B cell (primary cell): Measurements from ENCODE around the gene CBX2. TPM values are rescaled to one million over a fixed set of nuclear protein-coding genes. Genes with fewer than 3 reads are reported as not detected.

ENCODE experiments used
- ATAC-seq: fragments of 200-7000 bp; cut with Tn5 transposase; one replicate; pipeline ENCODE4 v1.10.0; 2021; ENCODE audit warnings: low read depth, mild to moderate bottlenecking, moderate number of reproducible peaks, moderate library complexity
- CTCF ChIA-PET: fragments of 350-600 bp; sonication (Branson Sonifier 250); formaldehyde crosslinking; loops from one replicate; lab custom pipeline; 2021; ENCODE audit warnings: antibody characterized with exemption, inconsistent platforms; lab: Charles Lee
- POLR2A ChIA-PET: fragments of 350-600 bp; sonication (Branson Sonifier 250); formaldehyde crosslinking; loops from one replicate; lab custom pipeline; 2021; ENCODE audit warnings: antibody characterized with exemption; lab: Charles Lee
- DNase-seq: peaks from one replicate; pipeline ENCODE4 v3.0.0; 2013
- H2AFZ ChIP-seq: 2 replicates; pipeline ENCODE4 v1.6.1; 2012; ENCODE audit warnings: mild to moderate bottlenecking, low read depth, low read length; ENCODE audit not compliant: insufficient read depth, poor library complexity, severe bottlenecking
- H3K27ac ChIP-seq, 2 donors: 1 replicate in 1 of 2; 2 replicates in 1 of 2; pipeline ENCODE4 v1.5.1; 2012 to 2013; ENCODE audit warnings: low read length in 2 of 2, mild to moderate bottlenecking in 2 of 2, moderate library complexity in 1 of 2
- H3K27me3 ChIP-seq, 4 experiments: fragments of 200-600 bp in 1 of 4; sonication (generic) in 1 of 4; replicated peaks in 1 of 4; 1 replicate in 2 of 4; 2 replicates in 2 of 4; pipeline versions ENCODE4 v1.6.1 to v1.7.0; 2013 to 2016; ENCODE audit warnings: low read length in 3 of 4, mild to moderate bottlenecking in 2 of 4, mixed read lengths in 1 of 4, moderate library complexity in 1 of 4; ENCODE audit not compliant: insufficient read depth in 4 of 4, control insufficient read depth in 3 of 4; ENCODE audit errors: control extremely low read depth in 1 of 4
- H3K36me3 ChIP-seq, 2 experiments: replicated peaks in 1 of 2; 1 replicate in 1 of 2; 2 replicates in 1 of 2; pipeline versions ENCODE4 v1.6.1 to v1.7.1; 2013; ENCODE audit warnings: low read length in 1 of 2; ENCODE audit not compliant: insufficient read depth in 2 of 2, control insufficient read depth in 1 of 2; ENCODE audit errors: control extremely low read depth in 1 of 2, extremely low read depth in 1 of 2
- H3K4me1 ChIP-seq, 2 donors: fragments of 200-600 bp in 1 of 2; sonication (generic) in 1 of 2; 1 replicate in 1 of 2; 2 replicates in 1 of 2; pipeline versions ENCODE4 v1.5.1 to v1.6.1; 2013 to 2017; ENCODE audit warnings: low read length in 2 of 2; ENCODE audit not compliant: control insufficient read depth in 2 of 2, insufficient read depth in 2 of 2
- H3K4me2 ChIP-seq: replicated peaks from 2 replicates; pipeline ENCODE3; 2012; ENCODE audit warnings: mild to moderate bottlenecking, low read depth, low read length; ENCODE audit not compliant: poor library complexity, severe bottlenecking
- H3K4me3 ChIP-seq, 5 experiments: fragments of 200-600 bp in 1 of 5; sonication (generic) in 1 of 5; 1 replicate in 3 of 5; 2 replicates in 2 of 5; pipeline versions ENCODE4 v1.5.1 to v1.7.0; 2011 to 2016; ENCODE audit warnings: low read length in 4 of 5, mild to moderate bottlenecking in 4 of 5, low read depth in 2 of 5, control low read depth in 1 of 5, moderate library complexity in 1 of 5; ENCODE audit not compliant: insufficient read depth in 1 of 5; ENCODE audit errors: control extremely low read depth in 1 of 5, extremely low read depth in 1 of 5
- H3K79me2 ChIP-seq: fragments of 200-600 bp; sonication (generic); one replicate; pipeline ENCODE4 v1.6.0; 2016; ENCODE audit warnings: low read length; ENCODE audit not compliant: control insufficient read depth, insufficient read depth
- H3K9ac ChIP-seq: fragments of 200-600 bp; sonication (generic); 2 replicates; pipeline ENCODE4 v1.6.1; 2017; ENCODE audit warnings: mild to moderate bottlenecking, low read length, moderate library complexity
- H3K9me3 ChIP-seq, 3 donors: one replicate each; pipeline versions ENCODE4 v1.6.1 to v1.7.1; 2013; ENCODE audit warnings: low read length in 2 of 3; ENCODE audit not compliant: control insufficient read depth in 2 of 3, insufficient read depth in 1 of 3; ENCODE audit errors: control extremely low read depth in 1 of 3
- H4K20me1 ChIP-seq: 2 replicates; pipeline ENCODE4 v1.6.0; 2012; ENCODE audit warnings: mild to moderate bottlenecking, low read length; ENCODE audit not compliant: insufficient read depth, control insufficient read depth, poor library complexity, severe bottlenecking
- H3K27ac Mint-ChIP-seq: one replicate; pipeline ENCODE4 v1.8.0; 2021; ENCODE audit warnings: mixed read lengths
- H3K27me3 Mint-ChIP-seq: one replicate; pipeline ENCODE4 v1.8.0; 2021; ENCODE audit warnings: mixed read lengths
- H3K4me1 Mint-ChIP-seq: one replicate; pipeline ENCODE4 v1.8.0; 2021; ENCODE audit warnings: mixed read lengths
- H3K4me3 Mint-ChIP-seq: one replicate; pipeline ENCODE4 v1.8.0; 2021; ENCODE audit warnings: mixed read lengths
- H3K9me3 Mint-ChIP-seq: one replicate; pipeline ENCODE4 v1.8.0; 2022; ENCODE audit warnings: mixed read lengths; ENCODE audit not compliant: insufficient read depth
- EZH2 ChIP-seq: IDR thresholded peaks from 2 replicates; pipeline ENCODE4 v1.6.1; 2012; ENCODE audit warnings: borderline replicate concordance, low read depth, mild to moderate bottlenecking, moderate library complexity, low read length; ENCODE audit not compliant: insufficient read depth, poor library complexity, severe bottlenecking
- WGBS: methylation state at CpG from one replicate; pipeline ENCODE4 v1.1.5; 2013; ENCODE audit warnings: missing lambda C conversion rate; ENCODE audit not compliant: insufficient coverage; 5-methylcytosine and 5-hydroxymethylcytosine counted together
- intact Hi-C: fragments of 100-400 bp; cut with micrococcal nuclease; formaldehyde crosslinking; loops from one replicate; pipeline ENCODE4 v1.10.0; 2022
- polyA plus RNA-seq: library from polyadenylated mRNA; depleted of rRNA; stranded (reverse); fragments of >200 nt; gene quantifications from 2 replicates; pipeline ENCODE4 v1.2.3, GENCODE V29; 2012
- total RNA-seq, 2 donors: library from RNA; stranded (reverse); fragments of 120-200 nt in 1 of 2; gene quantifications; 1 replicate in 1 of 2; 2 replicates in 1 of 2; pipeline versions ENCODE4 v1.2.3 to v1.2.4, GENCODE V29; 2013 to 2022
- TF ChIP-seq, protein P1 (sequence below): fragments of 200-600 bp; IDR thresholded peaks from one replicate; pipeline ENCODE4 v1.8.0; 2022; ENCODE audit warnings: antibody characterized with exemption, mild to moderate bottlenecking

The CBX2 gene
- total and polyA plus RNA-seq, 2 donors (not counting 1 experiment from before 2014, with no cell fraction given), result 0.10 to 0.47 TPM

DNA sequence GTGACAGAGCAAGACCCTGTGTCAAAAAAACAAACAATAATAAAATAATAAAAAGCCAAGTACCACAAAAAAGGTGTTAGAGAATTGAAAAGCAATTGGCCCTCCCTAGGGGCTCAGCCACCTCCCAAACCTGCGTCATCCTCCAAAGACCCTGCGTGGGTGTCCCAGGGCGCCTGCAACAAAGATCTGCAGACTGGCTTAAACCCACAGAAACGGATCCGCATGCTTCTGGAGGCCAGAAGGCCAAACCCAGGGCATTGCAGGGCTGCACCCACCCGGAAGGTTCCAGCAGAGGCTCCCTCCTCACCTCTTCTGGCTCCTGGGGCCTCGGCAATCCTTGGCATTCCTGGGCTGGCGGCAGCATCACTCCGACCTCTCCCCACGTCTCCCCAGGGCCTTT lies 45.7 kb upstream of the CBX2 start:
- 62% methylated on average over 7 of the region's 10 CpGs for WGBS
- H3K27ac ChIP-seq, result peak overlapping the region in 1 of 2 donors; percentile 73
- H4K20me1 ChIP-seq, result no peaks in the 10 kb centered on the region
- peak; percentile 34 for ATAC-seq
- H3K9me3 ChIP-seq, result peaks cover 0 to 3% (median 0%) of the 10 kb centered on the region in 3 donors
- H3K27ac Mint-ChIP-seq, result peak overlapping the region; percentile 94
- no peaks in the 10 kb centered on the region for H3K36me3 ChIP-seq
- no peaks in the 10 kb centered on the region for H3K9me3 Mint-ChIP-seq
- H3K9ac ChIP-seq, result peak overlapping the region; percentile 65
- H3K27me3 ChIP-seq, result no peaks in the 10 kb centered on the region
- ChIA-PET CTCF (interaction anchor here (1.0 to 3.8 kb wide), 3 partner anchors 10 to 23 kb away, joined by 3 to 21 read pairs (median 19); no protein-coding TSS in a partner anchor), POLR2A (interaction anchor here (0.6 to 1.4 kb wide), 2 partner anchors 11 to 30 kb away, joined by 3 to 5 read pairs; no protein-coding TSS in a partner anchor)
- DNase-seq, result no peak
- H3K79me2 ChIP-seq, result no peaks in the 10 kb centered on the region
- H3K4me1 ChIP-seq, result peaks cover 17 to 27% of the 10 kb centered on the region in 2 donors
- peak overlapping the region; percentile 73 for H2AFZ ChIP-seq
- H3K27me3 Mint-ChIP-seq, result peaks cover 3% of the 10 kb centered on the region
- peaks cover 52% of the 10 kb centered on the region for H3K4me1 Mint-ChIP-seq
- peak overlapping the region in 3 of 5 experiments; percentile 54 to 69 (median 56) for H3K4me3 ChIP-seq
- no peak for TF ChIP-seq EZH2
- TF ChIP-seq, protein P1, sequence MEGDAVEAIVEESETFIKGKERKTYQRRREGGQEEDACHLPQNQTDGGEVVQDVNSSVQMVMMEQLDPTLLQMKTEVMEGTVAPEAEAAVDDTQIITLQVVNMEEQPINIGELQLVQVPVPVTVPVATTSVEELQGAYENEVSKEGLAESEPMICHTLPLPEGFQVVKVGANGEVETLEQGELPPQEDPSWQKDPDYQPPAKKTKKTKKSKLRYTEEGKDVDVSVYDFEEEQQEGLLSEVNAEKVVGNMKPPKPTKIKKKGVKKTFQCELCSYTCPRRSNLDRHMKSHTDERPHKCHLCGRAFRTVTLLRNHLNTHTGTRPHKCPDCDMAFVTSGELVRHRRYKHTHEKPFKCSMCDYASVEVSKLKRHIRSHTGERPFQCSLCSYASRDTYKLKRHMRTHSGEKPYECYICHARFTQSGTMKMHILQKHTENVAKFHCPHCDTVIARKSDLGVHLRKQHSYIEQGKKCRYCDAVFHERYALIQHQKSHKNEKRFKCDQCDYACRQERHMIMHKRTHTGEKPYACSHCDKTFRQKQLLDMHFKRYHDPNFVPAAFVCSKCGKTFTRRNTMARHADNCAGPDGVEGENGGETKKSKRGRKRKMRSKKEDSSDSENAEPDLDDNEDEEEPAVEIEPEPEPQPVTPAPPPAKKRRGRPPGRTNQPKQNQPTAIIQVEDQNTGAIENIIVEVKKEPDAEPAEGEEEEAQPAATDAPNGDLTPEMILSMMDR, result no peak
- peak overlapping the region; percentile 64 for H3K4me2 ChIP-seq
- H3K4me3 Mint-ChIP-seq, result peak overlapping the region; percentile 97
- intact Hi-C loops, result loop anchor here (5.0 kb wide), 1 partner anchor 105 kb away; the partner anchor contains the start of gene CBX4
